Ramos (cell line): ENCODE data around the gene CYP3A4.
"Not testable (repeated sequence)": the region's sequence is repeated elsewhere in the genome, so short reads cannot be mapped to it uniquely, and the experiment has no call there.

ENCODE experiments used
- in situ Hi-C: fragments of 300-500 bp; cut with MboI; formaldehyde crosslinking; loops from one replicate; pipeline ENCODE4 v1.14.3; 2022; ENCODE audit warnings: low sequenced_read_pairs; ENCODE audit not compliant: unreplicated experiment

Gene CYP3A4

GRCh38 chr7:99766484-99767099, 17.4 kb downstream of the CYP3A4 start:
- in situ Hi-C loops: no loop called here

- in situ Hi-C loops: no loop called here
Measured at GRCh38 chr7:99764478-99764877, 19.5 kb downstream of the CYP3A4 start.

GRCh38 chr7:99762680-99763327, 21.2 kb downstream of the CYP3A4 start:
- in situ Hi-C loops: no loop called here

GRCh38 chr7:99755085-99755484, 28.9 kb downstream of the CYP3A4 start:
- in situ Hi-C loops: no loop called here

GRCh38 chr7:99752356-99752755, 31.6 kb downstream of the CYP3A4 start:
- in situ Hi-C loops: no loop called here

GRCh38 chr7:99751322-99752052, 32.5 kb downstream of the CYP3A4 start:
- in situ Hi-C loops: not testable (repeated sequence)

- in situ Hi-C loops: no loop called here
Measured at GRCh38 chr7:99748846-99749579, 35.0 kb downstream of the CYP3A4 start.

GRCh38 chr7:99746915-99747314, 37.1 kb downstream of the CYP3A4 start:
- in situ Hi-C loops: not testable (repeated sequence)

- in situ Hi-C loops: not testable (repeated sequence)
Measured at GRCh38 chr7:99745395-99745794, 38.6 kb downstream of the CYP3A4 start.

GRCh38 chr7:99742737-99743394, 41.1 kb downstream of the CYP3A4 start:
- in situ Hi-C loops: no loop called here

GRCh38 chr7:99741441-99741795, 42.6 kb downstream of the CYP3A4 start:
- in situ Hi-C loops: no loop called here

GRCh38 chr7:99740573-99741440, 43.2 kb downstream of the CYP3A4 start:
- in situ Hi-C loops: no loop called here

- in situ Hi-C loops: no loop called here
Measured at GRCh38 chr7:99739699-99740572, 44.0 kb downstream of the CYP3A4 start.

- in situ Hi-C loops: no loop called here
Measured at GRCh38 chr7:99737726-99738125, 46.3 kb downstream of the CYP3A4 start.

- in situ Hi-C loops: not testable (repeated sequence)
Measured at GRCh38 chr7:99736667-99737066, 47.3 kb downstream of the CYP3A4 start.

GRCh38 chr7:99734987-99735386, 49.0 kb downstream of the CYP3A4 start, which contains the start of gene CYP3A7:
CYP3A7 (minus strand) TSS chr7:99735196; CDS start chr7:99735093, 103 bp downstream.
- in situ Hi-C loops: no loop called here

- in situ Hi-C loops: no loop called here
Measured at GRCh38 chr7:99733448-99733847, 50.5 kb downstream of the CYP3A4 start.

GRCh38 chr7:99733003-99733402, 51.0 kb downstream of the CYP3A4 start:
- in situ Hi-C loops: no loop called here
